CD14-positive monocyte (primary cell): ENCODE measurements around the gene RBMS1. TPM values are rescaled to one million over a fixed set of nuclear protein-coding genes. Genes with fewer than 3 reads are reported as not detected.
A peak's percentile ranks its signal among the peaks of the same experiment; 100 is the strongest.

Experiments used
- DNase-seq, 3 donors: peaks; one replicate each; pipeline ENCODE4 v3.0.0-alpha.2; 2011 to 2022
- H2AFZ ChIP-seq: 2 replicates; pipeline ENCODE4 v1.6.0; 2012; ENCODE audit warnings: mild to moderate bottlenecking, low read depth, low read length, inconsistent platforms; ENCODE audit not compliant: insufficient read depth, poor library complexity, severe bottlenecking
- H3K27ac ChIP-seq, 2 donors: 1 replicate in 1 of 2; 2 replicates in 1 of 2; pipeline ENCODE4 v1.5.1; 2012 to 2013; ENCODE audit warnings: low read length in 2 of 2, control low read depth in 1 of 2, inconsistent platforms in 1 of 2, low read depth in 1 of 2, mild to moderate bottlenecking in 1 of 2
- H3K27me3 ChIP-seq, 2 donors: one replicate each; pipeline versions ENCODE4 v1.6.0 to v1.6.1; 2011 to 2013; ENCODE audit warnings: low read length in 2 of 2; ENCODE audit not compliant: control insufficient read depth in 2 of 2, insufficient read depth in 2 of 2
- H3K36me3 ChIP-seq, 2 donors: replicated peaks in 1 of 2; 1 replicate in 1 of 2; 2 replicates in 1 of 2; pipeline versions ENCODE4 v1.5.1 to v1.6.1; 2012 to 2013; ENCODE audit warnings: low read length in 2 of 2, control low read depth in 1 of 2, inconsistent platforms in 1 of 2, mild to moderate bottlenecking in 1 of 2; ENCODE audit not compliant: insufficient read depth in 2 of 2, control insufficient read depth in 1 of 2
- H3K4me1 ChIP-seq, 2 donors: 1 replicate in 1 of 2; 2 replicates in 1 of 2; pipeline versions ENCODE4 v1.5.1 to v1.6.1; 2012 to 2013; ENCODE audit warnings: low read length in 2 of 2, control low read depth in 1 of 2, inconsistent platforms in 1 of 2, mild to moderate bottlenecking in 1 of 2, moderate library complexity in 1 of 2; ENCODE audit not compliant: insufficient read depth in 2 of 2, control insufficient read depth in 1 of 2
- H3K4me2 ChIP-seq: replicated peaks from 2 replicates; pipeline ENCODE3; 2012; ENCODE audit warnings: low read length, moderate library complexity, mild to moderate bottlenecking; ENCODE audit not compliant: poor library complexity, severe bottlenecking; ENCODE audit errors: extremely low read depth
- H3K4me3 ChIP-seq, 3 experiments: fragments of 200-600 bp in 1 of 3; sonication (generic) in 1 of 3; replicated peaks in 1 of 3; 1 replicate in 2 of 3; 2 replicates in 1 of 3; pipeline ENCODE4 v1.5.1; 2011 to 2013; ENCODE audit warnings: low read length in 3 of 3, mild to moderate bottlenecking in 3 of 3, control low read depth in 2 of 3, low read depth in 2 of 3, inconsistent platforms in 1 of 3, moderate library complexity in 1 of 3
- H3K79me2 ChIP-seq: 2 replicates; pipeline ENCODE4 v1.6.0; 2012; ENCODE audit warnings: mild to moderate bottlenecking, control low read depth, inconsistent platforms, low read length, moderate library complexity; ENCODE audit not compliant: insufficient read depth
- H3K9ac ChIP-seq: 2 replicates; pipeline ENCODE4 v1.6.0; 2017; ENCODE audit warnings: low read length, mild to moderate bottlenecking; ENCODE audit not compliant: insufficient read depth, poor library complexity, severe bottlenecking
- H3K9me3 ChIP-seq, 2 donors: replicated peaks in 1 of 2; 1 replicate in 1 of 2; 2 replicates in 1 of 2; pipeline versions ENCODE4 v1.5.1 to v1.6.1; 2012 to 2013; ENCODE audit warnings: low read length in 2 of 2, control low read depth in 1 of 2; ENCODE audit not compliant: control insufficient read depth in 1 of 2, insufficient read depth in 1 of 2
- H4K20me1 ChIP-seq: 2 replicates; pipeline ENCODE4 v1.6.0; 2012; ENCODE audit warnings: mild to moderate bottlenecking, low read length, control low read depth, moderate library complexity; ENCODE audit not compliant: insufficient read depth
- H3K27ac Mint-ChIP-seq, 7 donors: one replicate each; pipeline ENCODE4 v1.8.0; 2020; ENCODE audit warnings: mild to moderate bottlenecking in 7 of 7, mixed read lengths in 7 of 7, moderate library complexity in 6 of 7, inconsistent platforms in 2 of 7
- H3K27me3 Mint-ChIP-seq, 3 donors: one replicate each; pipeline ENCODE4 v1.8.0; 2021 to 2022; ENCODE audit warnings: low read depth in 3 of 3, mild to moderate bottlenecking in 3 of 3, mixed read lengths in 3 of 3, moderate library complexity in 3 of 3, inconsistent platforms in 1 of 3
- H3K36me3 Mint-ChIP-seq, 2 donors: one replicate each; pipeline ENCODE4 v1.8.0; 2020; ENCODE audit warnings: mixed read lengths in 2 of 2, inconsistent platforms in 1 of 2, mild to moderate bottlenecking in 1 of 2
- H3K4me1 Mint-ChIP-seq: one replicate; pipeline ENCODE4 v1.8.0; 2020; ENCODE audit warnings: mild to moderate bottlenecking, mixed read lengths
- H3K4me3 Mint-ChIP-seq, 2 donors: one replicate each; pipeline ENCODE4 v1.8.0; 2020; ENCODE audit warnings: mild to moderate bottlenecking in 2 of 2, mixed read lengths in 2 of 2, moderate library complexity in 1 of 2
- H3K9me3 Mint-ChIP-seq, 7 donors: one replicate each; pipeline ENCODE4 v1.8.0; 2020 to 2022; ENCODE audit warnings: mixed read lengths in 7 of 7, mild to moderate bottlenecking in 6 of 7, moderate library complexity in 6 of 7, inconsistent platforms in 2 of 7
- WGBS: methylation state at CpG from one replicate; pipeline ENCODE4 v1.1.5; 2013; ENCODE audit warnings: missing lambda C conversion rate; ENCODE audit not compliant: insufficient coverage; 5-methylcytosine and 5-hydroxymethylcytosine counted together
- intact Hi-C, 2 donors: fragments of 100-400 bp; cut with micrococcal nuclease; formaldehyde crosslinking; loops; one replicate each; pipeline versions ENCODE4 v1.15.0 to v1.15.1; 2023
- polyA plus RNA-seq, 3 donors: library from polyadenylated mRNA; depleted of rRNA in 1 of 3; unstranded in 2 of 3; stranded (reverse) in 1 of 3; fragments of 300-500 nt in 2 of 3; fragments of >200 nt in 1 of 3; fragmentation: Illumina TruSeq in 2 of 3; gene quantifications; 1 replicate in 2 of 3; 2 replicates in 1 of 3; pipeline ENCODE4 v1.2.3, GENCODE V29; 2012 to 2021
- TF ChIP-seq, protein P1 (sequence below): fragments of 200-600 bp; IDR thresholded peaks from one replicate; pipeline ENCODE4 v1.8.0; 2022; ENCODE audit warnings: antibody characterized with exemption, mild to moderate bottlenecking

Gene RBMS1
- polyA plus RNA-seq, 3 donors, result 88.2 to 91.2 (median 89.4) TPM

DNA sequence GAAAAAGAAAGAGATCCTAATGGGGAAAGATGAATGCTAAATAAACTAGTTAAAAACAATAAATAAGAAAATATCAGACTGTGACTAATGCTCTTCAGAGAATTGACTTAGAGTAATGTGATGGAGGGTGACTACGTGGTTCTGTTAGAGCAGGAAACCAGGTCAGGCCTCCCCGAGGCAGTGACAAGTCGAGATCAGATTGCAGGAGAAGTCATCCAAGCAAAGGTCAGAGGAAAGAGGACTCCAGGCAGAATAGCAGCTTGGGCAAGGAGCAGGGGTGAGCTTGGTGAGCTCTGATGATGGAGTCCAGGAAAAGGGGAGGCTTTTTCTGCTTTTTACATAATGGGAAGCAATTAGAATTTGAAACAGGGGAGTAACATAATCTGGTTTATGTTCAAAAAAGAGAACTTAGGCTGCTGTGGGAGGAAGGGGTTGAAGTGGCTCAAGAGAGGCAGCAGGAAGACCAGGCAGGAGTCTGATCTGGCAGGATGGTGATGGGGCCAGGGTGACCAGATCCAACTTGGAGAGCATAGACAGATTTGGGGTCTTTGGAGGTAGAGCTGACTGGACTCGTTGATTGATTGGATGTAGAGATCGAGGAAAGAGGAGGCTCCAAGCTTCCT is 266.2 kb downstream of the RBMS1 start:
- intact Hi-C loops, result no loop called here
- Histone ChIP-seq H3K4me3 (no peak overlapping the region), H3K9ac (no peak overlapping the region), H3K27ac (no peak overlapping the region), H3K9me3 (no peaks in the 10 kb centered on the region), H3K4me2 (no peak overlapping the region), H3K4me1 (no peaks in the 10 kb centered on the region), H3K36me3 (no peaks in the 10 kb centered on the region), H3K79me2 (no peaks in the 10 kb centered on the region), H4K20me1 (no peaks in the 10 kb centered on the region), H3K27me3 (no peaks in the 10 kb centered on the region), H2AFZ (no peak overlapping the region)
- Mint-ChIP-seq H3K27me3 (peaks cover 0 to 2% (median 0%) of the 10 kb centered on the region in 3 donors), H3K36me3 (no peaks in the 10 kb centered on the region), H3K27ac (peak overlapping the region in 1 of 7 donors; percentile 21), H3K4me3 (no peak overlapping the region), H3K9me3 (no peaks in the 10 kb centered on the region), H3K4me1 (peaks cover 2% of the 10 kb centered on the region)
- WGBS, result 67% methylated on average over 4 of the region's 5 CpGs
- no peak for DNase-seq
- TF ChIP-seq, protein P1, sequence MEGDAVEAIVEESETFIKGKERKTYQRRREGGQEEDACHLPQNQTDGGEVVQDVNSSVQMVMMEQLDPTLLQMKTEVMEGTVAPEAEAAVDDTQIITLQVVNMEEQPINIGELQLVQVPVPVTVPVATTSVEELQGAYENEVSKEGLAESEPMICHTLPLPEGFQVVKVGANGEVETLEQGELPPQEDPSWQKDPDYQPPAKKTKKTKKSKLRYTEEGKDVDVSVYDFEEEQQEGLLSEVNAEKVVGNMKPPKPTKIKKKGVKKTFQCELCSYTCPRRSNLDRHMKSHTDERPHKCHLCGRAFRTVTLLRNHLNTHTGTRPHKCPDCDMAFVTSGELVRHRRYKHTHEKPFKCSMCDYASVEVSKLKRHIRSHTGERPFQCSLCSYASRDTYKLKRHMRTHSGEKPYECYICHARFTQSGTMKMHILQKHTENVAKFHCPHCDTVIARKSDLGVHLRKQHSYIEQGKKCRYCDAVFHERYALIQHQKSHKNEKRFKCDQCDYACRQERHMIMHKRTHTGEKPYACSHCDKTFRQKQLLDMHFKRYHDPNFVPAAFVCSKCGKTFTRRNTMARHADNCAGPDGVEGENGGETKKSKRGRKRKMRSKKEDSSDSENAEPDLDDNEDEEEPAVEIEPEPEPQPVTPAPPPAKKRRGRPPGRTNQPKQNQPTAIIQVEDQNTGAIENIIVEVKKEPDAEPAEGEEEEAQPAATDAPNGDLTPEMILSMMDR, result no peak

DNA sequence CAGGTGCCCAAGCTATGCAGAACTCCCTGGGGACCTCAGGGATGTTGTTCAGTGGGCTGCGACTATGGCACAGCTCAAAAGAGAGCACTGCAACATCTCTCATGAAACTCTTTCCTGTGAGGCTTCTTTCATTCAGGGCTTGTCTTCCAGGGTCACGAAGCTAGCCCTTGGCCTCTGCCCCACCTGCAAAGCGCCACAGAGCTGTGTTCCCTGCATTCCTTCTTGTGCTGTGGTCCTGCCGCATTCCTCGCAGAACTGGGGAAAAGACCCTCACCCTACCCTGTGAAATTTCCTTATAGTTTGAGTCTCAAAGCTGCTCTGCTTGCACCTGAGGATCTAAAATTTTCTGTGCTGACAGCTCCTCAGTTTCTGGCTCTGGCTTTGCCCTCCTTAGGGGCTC is 267.2 kb downstream of the RBMS1 start:
- no peak overlapping the region for H3K4me2 ChIP-seq

More for the DNA sequence above, 267.2 kb downstream of the RBMS1 start:
- H3K27ac Mint-ChIP-seq, result peak overlapping the region in 1 of 7 donors; percentile 66
- Histone ChIP-seq H4K20me1 (no peaks in the 10 kb centered on the region), H3K27ac (no peak overlapping the region), H3K36me3 (no peaks in the 10 kb centered on the region), H3K9ac (no peak overlapping the region), H3K27me3 (no peaks in the 10 kb centered on the region), H3K79me2 (no peaks in the 10 kb centered on the region), H3K4me1 (no peaks in the 10 kb centered on the region), H3K9me3 (no peaks in the 10 kb centered on the region), H3K4me3 (no peak overlapping the region), H2AFZ (no peak overlapping the region)
- 92% methylated on average over 5 of the region's 5 CpGs for WGBS
- peaks cover 0 to 2% (median 0%) of the 10 kb centered on the region in 3 donors for H3K27me3 Mint-ChIP-seq
- H3K4me1 Mint-ChIP-seq, result peaks cover 2% of the 10 kb centered on the region
- H3K9me3 Mint-ChIP-seq, result no peaks in the 10 kb centered on the region
- no peak for DNase-seq
- H3K4me3 Mint-ChIP-seq, result no peak overlapping the region
- intact Hi-C loops, result no loop called here
- no peaks in the 10 kb centered on the region for H3K36me3 Mint-ChIP-seq
- TF ChIP-seq, protein P1, result no peak
